KMS-11 (cell line): ENCODE results near the gene CSRP2.

Experiments used
- H2AFZ ChIP-seq: fragments of 200-600 bp; sonication (generic); 2 replicates; pipeline ENCODE4 v1.6.1; 2016; ENCODE audit warnings: antibody characterized with exemption, mixed run types, low read depth
- H3K27ac ChIP-seq: fragments of 200-600 bp; sonication (generic); 2 replicates; pipeline ENCODE4 v1.6.1; 2016; ENCODE audit warnings: mild to moderate bottlenecking, mixed run types
- H3K27me3 ChIP-seq: fragments of 200-600 bp; sonication (generic); 2 replicates; pipeline ENCODE4 v1.6.1; 2017; ENCODE audit warnings: mild to moderate bottlenecking, low read depth, mixed run types, moderate library complexity; ENCODE audit not compliant: insufficient read depth
- H3K36me3 ChIP-seq: fragments of 200-600 bp; sonication (generic); 2 replicates; pipeline ENCODE4 v1.6.1; 2017; ENCODE audit warnings: mild to moderate bottlenecking, mixed run types; ENCODE audit not compliant: insufficient read depth
- H3K4me1 ChIP-seq: fragments of 200-600 bp; sonication (generic); 2 replicates; pipeline ENCODE4 v1.6.1; 2016; ENCODE audit warnings: mild to moderate bottlenecking, low read depth, mixed run types; ENCODE audit not compliant: poor library complexity, severe bottlenecking
- H3K4me2 ChIP-seq: fragments of 200-600 bp; sonication (generic); 2 replicates; pipeline ENCODE4 v1.7.0; 2016; ENCODE audit warnings: mild to moderate bottlenecking, mixed run types
- H3K4me3 ChIP-seq: fragments of 200-600 bp; sonication (generic); IDR thresholded peaks from 2 replicates; pipeline ENCODE4 v1.6.1; 2017; ENCODE audit warnings: low read depth, low read length, mixed read lengths; ENCODE audit not compliant: insufficient read depth
- H3K79me2 ChIP-seq: fragments of 200-600 bp; sonication (generic); 2 replicates; pipeline ENCODE4 v1.6.1; 2016; ENCODE audit warnings: low read depth, mixed run types; ENCODE audit not compliant: insufficient read depth
- H3K9ac ChIP-seq: fragments of 200-600 bp; sonication (generic); 2 replicates; pipeline ENCODE4 v1.6.1; 2016; ENCODE audit warnings: mild to moderate bottlenecking, mixed run types
- H4K20me1 ChIP-seq: fragments of 200-600 bp; sonication (generic); 2 replicates; pipeline ENCODE4 v1.6.1; 2016; ENCODE audit warnings: mild to moderate bottlenecking, mixed run types; ENCODE audit not compliant: insufficient read depth
- CTCF ChIP-seq: fragments of 200-600 bp; sonication (generic); conservative IDR thresholded peaks from 2 replicates; pipeline ENCODE4 v1.6.1; 2017; ENCODE audit warnings: low read depth, mild to moderate bottlenecking, antibody characterized with exemption, low read length, moderate library complexity, mixed read lengths

Gene CSRP2

GRCh38 chr12:76848132-76848531 lies 30.7 kb downstream of the CSRP2 start:
- Histone ChIP-seq H3K27me3 (no peaks in the 10 kb centered on the region), H3K4me3 (no peak overlapping the region), H3K4me1 (no peaks in the 10 kb centered on the region), H3K9ac (no peak overlapping the region), H2AFZ (no peak overlapping the region), H4K20me1 (no peaks in the 10 kb centered on the region), H3K36me3 (no peaks in the 10 kb centered on the region), H3K79me2 (no peaks in the 10 kb centered on the region), H3K4me2 (no peak overlapping the region), H3K27ac (no peak overlapping the region)
- no peak for TF ChIP-seq CTCF

- Histone ChIP-seq H3K79me2 (no peaks in the 10 kb centered on the region), H3K27ac (no peak overlapping the region)
Observed at GRCh38 chr12:76847260-76847659, 31.6 kb downstream of the CSRP2 start.

GRCh38 chr12:76836633-76837032 lies 42.2 kb downstream of the CSRP2 start:
- H3K4me3 ChIP-seq = no peak overlapping the region
- H2AFZ ChIP-seq = no peak overlapping the region
- H3K79me2 ChIP-seq = no peaks in the 10 kb centered on the region
- H3K36me3 ChIP-seq = no peaks in the 10 kb centered on the region
- TF ChIP-seq CTCF = no peak
- H3K4me1 ChIP-seq = peaks cover 12% of the 10 kb centered on the region
- no peak overlapping the region for H3K4me2 ChIP-seq
- no peaks in the 10 kb centered on the region for H3K27me3 ChIP-seq
- H3K27ac ChIP-seq = no peak overlapping the region
- H4K20me1 ChIP-seq = no peaks in the 10 kb centered on the region
- no peak overlapping the region for H3K9ac ChIP-seq

More at GRCh38 chr12:76847260-76847659, 31.6 kb downstream of the CSRP2 start:
- Histone ChIP-seq H3K4me3 (no peak overlapping the region), H3K36me3 (no peaks in the 10 kb centered on the region), H4K20me1 (no peaks in the 10 kb centered on the region), H3K27me3 (no peaks in the 10 kb centered on the region), H3K4me1 (no peaks in the 10 kb centered on the region), H3K9ac (no peak overlapping the region), H3K4me2 (no peak overlapping the region), H2AFZ (no peak overlapping the region)
- no peak for TF ChIP-seq CTCF

GRCh38 chr12:76830436-76830835 lies 48.4 kb downstream of the CSRP2 start:
- no peaks in the 10 kb centered on the region for H3K36me3 ChIP-seq
- H3K27me3 ChIP-seq = no peaks in the 10 kb centered on the region
- no peaks in the 10 kb centered on the region for H4K20me1 ChIP-seq
- H3K79me2 ChIP-seq = no peaks in the 10 kb centered on the region
- H3K9ac ChIP-seq = no peak overlapping the region
- H3K4me1 ChIP-seq = no peaks in the 10 kb centered on the region
- no peak overlapping the region for H2AFZ ChIP-seq
- no peak overlapping the region for H3K4me3 ChIP-seq
- TF ChIP-seq CTCF = no peak
- H3K4me2 ChIP-seq = no peak overlapping the region
- H3K27ac ChIP-seq = no peak overlapping the region
